HepG2 (cell line): Measurements from ENCODE around the gene ANAPC2. TPM values are rescaled to one million over a fixed set of nuclear protein-coding genes. Genes with fewer than 3 reads are reported as not detected.

ENCODE experiments used
- ATAC-seq: fragments of 200-7000 bp; cut with Tn5 transposase; 3 replicates; pipeline ENCODE4 v1.9.1; 2020; ENCODE audit warnings: mild to moderate bottlenecking, moderate library complexity
- BruUV-seq: library from RNA; stranded (reverse); fragments of 400-500 nt; replicated peaks from 2 replicates; lab custom pipeline; 2021; lab: Mats Ljungman, UMichigan
- CTCF ChIA-PET: fragments of 300-600 bp; formaldehyde crosslinking; extraction: SDS; loops from one replicate; lab custom pipeline; 2021; ENCODE audit warnings: low total read pairs, inconsistent platforms, low intra/inter-chr PET ratio; lab: Yijun Ruan, JAX
- POLR2A ChIA-PET: fragments of 350-600 bp; sonication (Branson Sonifier 250); formaldehyde crosslinking; loops from one replicate; lab custom pipeline; 2020; ENCODE audit warnings: antibody characterized with exemption, inconsistent platforms; lab: Yijun Ruan, JAX
- DNase-seq: peaks from one replicate; pipeline ENCODE4 v3.0.0-alpha.2; 2015; ENCODE audit warnings: low spot score
- FAIRE-seq: peaks from 3 replicates; lab custom pipeline; 2011; peaks lifted over from hg19 to GRCh38; lab: Jason Lieb, UNC
- H2AFZ ChIP-seq: one replicate; pipeline ENCODE4 v1.6.1; 2011; ENCODE audit warnings: low read length, inconsistent platforms
- H3K27ac ChIP-seq: fragments of 300-600 bp; 3 replicates; pipeline ENCODE4 v1.8.0; 2011; ENCODE audit warnings: mixed run types, mild to moderate bottlenecking, mixed read lengths, low read length, inconsistent platforms; ENCODE audit not compliant: insufficient read depth; ENCODE audit errors: extremely low read length
- H3K27me3 ChIP-seq, 2 experiments: fragments of 200-600 bp in 1 of 2; 2 replicates in 1 of 2; 3 replicates in 1 of 2; pipeline versions ENCODE4 v1.6.0 to v1.8.0; 2011; ENCODE audit warnings: low read length in 2 of 2, mild to moderate bottlenecking in 2 of 2, moderate library complexity in 2 of 2, inconsistent platforms in 1 of 2; ENCODE audit not compliant: insufficient read depth in 2 of 2, control insufficient read depth in 1 of 2
- H3K36me3 ChIP-seq, 2 experiments: fragments of 200-600 bp in 1 of 2; replicated peaks in 1 of 2; 2 replicates in 1 of 2; 3 replicates in 1 of 2; pipeline versions ENCODE4 v1.5.1 to v1.8.0; 2011; ENCODE audit warnings: low read length in 2 of 2, inconsistent platforms in 1 of 2; ENCODE audit not compliant: insufficient read depth in 2 of 2, control insufficient read depth in 1 of 2
- H3K4me1 ChIP-seq: 2 replicates; pipeline ENCODE4 v1.5.1; 2012; ENCODE audit warnings: low read length, inconsistent platforms; ENCODE audit not compliant: insufficient read depth
- H3K4me2 ChIP-seq: 2 replicates; pipeline ENCODE4 v1.6.0; 2011; ENCODE audit warnings: low read depth, low read length, inconsistent platforms
- H3K4me3 ChIP-seq, 3 experiments: fragments of 200-600 bp in 1 of 3; sonication (generic), shearing (Covaris generic) in 1 of 3; replicated peaks in 1 of 3; 2 replicates each; pipeline ENCODE4 v1.5.1; 2011 to 2016; ENCODE audit warnings: low read length in 3 of 3, inconsistent platforms in 2 of 3, low read depth in 2 of 3, mild to moderate bottlenecking in 2 of 3, control low read depth in 1 of 3, mixed read lengths in 1 of 3; ENCODE audit not compliant: insufficient read depth in 1 of 3
- H3K79me2 ChIP-seq: one replicate; pipeline ENCODE4 v1.6.1; 2011; ENCODE audit warnings: low read length, inconsistent platforms; ENCODE audit not compliant: insufficient read depth
- H3K9ac ChIP-seq: 2 replicates; pipeline ENCODE4 v1.6.0; 2011; ENCODE audit warnings: mild to moderate bottlenecking, low read depth, low read length, inconsistent platforms; ENCODE audit not compliant: insufficient read depth
- H3K9me3 ChIP-seq: 2 replicates; pipeline ENCODE4 v1.5.1; 2012; ENCODE audit warnings: mild to moderate bottlenecking, low read length
- H4K20me1 ChIP-seq: 2 replicates; pipeline ENCODE4 v1.6.0; 2011; ENCODE audit warnings: inconsistent platforms, mild to moderate bottlenecking, low read length, moderate library complexity; ENCODE audit not compliant: insufficient read depth
- CBX5 ChIP-seq: sonication (generic); formaldehyde crosslinking; IDR thresholded peaks from 2 replicates; pipeline ENCODE4 v1.4.0; 2020; ENCODE audit warnings: missing genetic modification reagents, borderline replicate concordance
- POLR2A ChIP-seq, 2 experiments: IDR thresholded peaks; 2 replicates each; pipeline ENCODE4 v1.6.1; 2011; ENCODE audit warnings: low read depth in 2 of 2, low read length in 2 of 2, mild to moderate bottlenecking in 1 of 2, moderate library complexity in 1 of 2; ENCODE audit not compliant: insufficient read depth in 1 of 2
- ZSCAN9 ChIP-seq: IDR thresholded peaks from 2 replicates; pipeline ENCODE4 v1.6.1; 2016; ENCODE audit warnings: borderline replicate concordance
- WGBS: methylation state at CpG from one replicate; pipeline ENCODE4 v1.1.6; 2017; ENCODE audit warnings: low lambda C conversion rate; 5-methylcytosine and 5-hydroxymethylcytosine counted together
- in situ Hi-C: cut with HindIII; loops from 2 replicates; pipeline ENCODE4 v1.10.0; 2017; ENCODE audit warnings: low pct_unique_long_range_greater_than_20kb; ENCODE audit not compliant: extremely low pct_ligation_motif_present
- intact Hi-C: fragments of 100-400 bp; cut with micrococcal nuclease; formaldehyde crosslinking; loops from one replicate; pipeline ENCODE4 v1.10.0; 2022; ENCODE audit not compliant: unreplicated experiment
- polyA plus RNA-seq, 8 experiments: library from polyadenylated mRNA; depleted of rRNA in 3 of 8; stranded (reverse) in 7 of 8; unstranded in 1 of 8; fragments of >200 nt; fragmentation: Illumina TruSeq in 4 of 8; extraction: Trizol in 4 of 8; gene quantifications; 2 replicates each; pipeline versions ENCODE4 v1.2.1 to v1.2.3, GENCODE V29; 2011 to 2016; ENCODE audit warnings: low read depth in 4 of 8, missing spikeins in 1 of 8, mixed read lengths in 1 of 8; ENCODE audit not compliant: insufficient read depth in 1 of 8
- total RNA-seq, 5 experiments: library from RNA; depleted of rRNA; stranded (reverse); fragments of >200 nt; fragmentation: Illumina TruSeq; extraction: Trizol; gene quantifications; 2 replicates each; pipeline ENCODE4 v1.2.3, GENCODE V29; 2016; ENCODE audit warnings: low read depth in 1 of 5
- TF ChIP-seq, protein P1 (sequence below): sonication (generic); formaldehyde crosslinking; IDR thresholded peaks from 2 replicates; pipeline ENCODE4 v1.8.0; 2022; ENCODE audit warnings: mild to moderate bottlenecking, missing genetic modification reagents, moderate library complexity
- TF ChIP-seq, protein P2 (sequence below), 2 experiments: fragments of 450-650 bp in 1 of 2; sonication (generic) in 1 of 2; formaldehyde crosslinking in 1 of 2; IDR thresholded peaks; 2 replicates each; pipeline versions ENCODE4 v1.6.1 to v1.8.0; 2016 to 2022; ENCODE audit warnings: antibody characterized with exemption in 1 of 2, mild to moderate bottlenecking in 1 of 2, missing genetic modification reagents in 1 of 2
- TF ChIP-seq, protein P3 (sequence below): sonication (generic); formaldehyde crosslinking; IDR thresholded peaks from 2 replicates; pipeline ENCODE4 v1.4.0; 2020; ENCODE audit warnings: missing genetic modification reagents, low read depth, mild to moderate bottlenecking, borderline replicate concordance

ANAPC2 gene
- total and polyA plus RNA-seq, 2 of the 13 experiments (the other 11 are each of a cell fraction or from before 2014, with no cell fraction given), result 12.3 to 15.4 TPM

DNA sequence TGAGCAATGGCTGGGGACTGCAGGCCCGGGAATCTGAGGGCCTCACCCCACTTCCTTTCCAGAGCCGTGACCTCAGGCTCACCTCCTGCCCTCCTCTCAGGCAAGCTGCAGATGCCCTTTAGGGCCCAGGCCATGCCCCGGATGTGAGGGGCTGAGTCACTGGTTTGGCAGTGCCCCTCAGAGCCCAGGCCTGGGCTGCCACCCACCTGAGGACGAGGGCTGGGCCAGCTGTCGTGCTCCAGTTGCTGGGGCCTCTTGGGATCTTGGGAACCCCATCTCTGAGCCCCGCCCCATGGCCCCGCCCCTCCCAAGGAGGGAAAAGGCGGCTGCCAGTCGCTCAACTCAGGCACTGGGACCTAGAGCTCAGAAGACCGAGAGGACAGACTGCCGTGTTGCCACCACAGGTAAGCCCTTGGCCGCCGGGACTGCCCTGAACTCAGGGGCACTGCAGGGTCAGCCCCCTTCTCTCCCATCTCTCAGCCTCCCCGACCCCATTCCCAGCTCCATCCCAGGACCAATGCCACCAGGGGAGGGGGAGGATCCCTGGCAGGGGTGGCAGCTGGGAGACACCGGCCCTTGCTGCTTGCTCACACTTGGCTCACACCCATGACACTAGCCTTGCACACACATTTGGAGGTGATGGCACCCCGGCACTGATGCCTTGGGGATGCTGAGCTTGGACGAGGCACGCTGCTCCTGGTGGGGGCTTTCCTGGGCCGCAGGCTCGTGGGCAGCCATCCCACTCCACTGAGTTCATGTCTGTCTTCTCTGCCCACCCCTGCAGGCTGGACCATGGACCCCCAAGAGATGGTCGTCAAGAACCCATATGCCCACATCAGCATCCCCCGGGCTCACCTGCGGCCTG, 36.7 kb upstream of the ANAPC2 start, which contains the start of gene CYSRT1 (continued):
- TF ChIP-seq ZSCAN9 (CRISPR knock-in tag), result no peak
- TF ChIP-seq, protein P1, sequence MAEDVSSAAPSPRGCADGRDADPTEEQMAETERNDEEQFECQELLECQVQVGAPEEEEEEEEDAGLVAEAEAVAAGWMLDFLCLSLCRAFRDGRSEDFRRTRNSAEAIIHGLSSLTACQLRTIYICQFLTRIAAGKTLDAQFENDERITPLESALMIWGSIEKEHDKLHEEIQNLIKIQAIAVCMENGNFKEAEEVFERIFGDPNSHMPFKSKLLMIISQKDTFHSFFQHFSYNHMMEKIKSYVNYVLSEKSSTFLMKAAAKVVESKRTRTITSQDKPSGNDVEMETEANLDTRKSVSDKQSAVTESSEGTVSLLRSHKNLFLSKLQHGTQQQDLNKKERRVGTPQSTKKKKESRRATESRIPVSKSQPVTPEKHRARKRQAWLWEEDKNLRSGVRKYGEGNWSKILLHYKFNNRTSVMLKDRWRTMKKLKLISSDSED (CRISPR knock-in tag), result no peak
- peak in 1 of 2 experiments; percentile 26; a peak in 1 of 4 replicates for TF ChIP-seq POLR2A (IDR thresholded peaks at IDR 0.05; ENCODE audit: insufficient read depth in 1 of 2, low read depth in 2 of 2, low read length in 2 of 2)

DNA sequence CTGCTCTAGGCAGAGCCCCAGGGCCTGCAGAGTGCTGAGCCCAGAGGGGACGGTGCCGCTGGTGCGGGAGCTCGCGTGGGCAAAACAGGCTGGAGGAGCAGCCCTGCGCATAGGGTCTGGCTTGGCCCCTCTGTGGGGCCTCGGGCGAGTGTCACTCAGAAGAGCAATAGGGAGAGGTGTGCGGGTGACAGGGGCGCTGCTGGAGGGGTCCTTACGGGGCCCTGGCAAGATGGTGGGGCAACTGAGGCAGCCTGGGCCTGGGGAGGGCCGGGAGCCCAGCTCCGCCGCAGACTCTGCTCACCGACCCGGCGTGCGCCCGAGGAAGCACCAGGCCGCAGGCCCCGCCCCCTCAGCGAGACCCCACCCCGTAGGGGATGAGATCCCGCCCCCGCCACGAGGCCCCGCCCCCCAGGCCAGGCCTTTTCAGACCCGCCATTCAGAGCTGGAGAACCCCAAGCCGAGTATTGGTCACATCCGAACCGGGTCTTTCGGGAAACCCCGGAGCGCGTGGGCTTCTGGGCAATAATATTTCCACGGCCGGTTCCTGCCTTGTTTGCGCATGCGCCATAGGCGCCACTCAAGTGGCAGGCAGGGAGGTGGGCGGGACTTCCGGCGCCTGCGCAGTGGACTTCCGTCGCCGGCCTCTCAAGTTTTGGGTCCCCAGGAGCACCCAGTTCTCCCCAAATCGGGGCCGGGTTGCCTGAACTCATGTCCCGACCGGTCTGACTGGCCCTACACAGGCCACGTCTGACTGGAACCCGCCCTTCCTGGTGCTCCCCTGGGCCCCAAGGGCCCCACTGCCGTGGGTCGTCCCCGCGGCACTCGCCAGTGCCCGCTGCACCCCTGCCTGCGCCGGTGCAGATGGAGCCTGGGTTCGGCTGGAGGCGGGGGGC, 35.0 kb upstream of the ANAPC2 start:
- H3K36me3 ChIP-seq, result no peaks in the 10 kb centered on the region
- peak overlapping the region; percentile 76 for H3K27ac ChIP-seq
- ChIA-PET CTCF (no interaction called here), POLR2A (interaction anchor here (0.7 to 13.4 kb wide), 16 partner anchors 12 to 169 kb away, joined by 3 to 225 read pairs (median 12); partner anchors contain the start of genes ANAPC2, ENTPD2, MAN1B1 and NDOR1)
- WGBS, result 2% methylated on average over 18 of the region's 63 CpGs
- peaks cover 64% of the 10 kb centered on the region for H3K4me1 ChIP-seq
- peaks cover 4% of the 10 kb centered on the region; the same call in 1 of the 2 replicates for H4K20me1 ChIP-seq
- H3K4me2 ChIP-seq, result peak overlapping the region; percentile 100
- H2AFZ ChIP-seq, result no peak overlapping the region
- no peaks in the 10 kb centered on the region; a peak in 1 of 5 replicates for H3K27me3 ChIP-seq
- intact Hi-C loops (loop anchor here (2.0 kb wide), 2 partner anchors 13 to 23 kb away; partner anchors contain the start of gene TPRN), in situ Hi-C loops (no loop called here)
- BruUV-seq, result no TSS peak
- H3K79me2 ChIP-seq, result peaks cover 3% of the 10 kb centered on the region
- peak; percentile 91 for FAIRE-seq
- H3K9ac ChIP-seq, result peak overlapping the region; percentile 94
- H3K4me3 ChIP-seq, result peak overlapping the region; percentile 84 to 99 (median 92)
- H3K9me3 ChIP-seq, result no peaks in the 10 kb centered on the region
- ATAC-seq, result peak; percentile 44
- DNase-seq, result peak; percentile 98
- TF ChIP-seq CBX5, result peak; percentile 27; the same call in 1 of the 2 replicates
- TF ChIP-seq, protein P2, sequence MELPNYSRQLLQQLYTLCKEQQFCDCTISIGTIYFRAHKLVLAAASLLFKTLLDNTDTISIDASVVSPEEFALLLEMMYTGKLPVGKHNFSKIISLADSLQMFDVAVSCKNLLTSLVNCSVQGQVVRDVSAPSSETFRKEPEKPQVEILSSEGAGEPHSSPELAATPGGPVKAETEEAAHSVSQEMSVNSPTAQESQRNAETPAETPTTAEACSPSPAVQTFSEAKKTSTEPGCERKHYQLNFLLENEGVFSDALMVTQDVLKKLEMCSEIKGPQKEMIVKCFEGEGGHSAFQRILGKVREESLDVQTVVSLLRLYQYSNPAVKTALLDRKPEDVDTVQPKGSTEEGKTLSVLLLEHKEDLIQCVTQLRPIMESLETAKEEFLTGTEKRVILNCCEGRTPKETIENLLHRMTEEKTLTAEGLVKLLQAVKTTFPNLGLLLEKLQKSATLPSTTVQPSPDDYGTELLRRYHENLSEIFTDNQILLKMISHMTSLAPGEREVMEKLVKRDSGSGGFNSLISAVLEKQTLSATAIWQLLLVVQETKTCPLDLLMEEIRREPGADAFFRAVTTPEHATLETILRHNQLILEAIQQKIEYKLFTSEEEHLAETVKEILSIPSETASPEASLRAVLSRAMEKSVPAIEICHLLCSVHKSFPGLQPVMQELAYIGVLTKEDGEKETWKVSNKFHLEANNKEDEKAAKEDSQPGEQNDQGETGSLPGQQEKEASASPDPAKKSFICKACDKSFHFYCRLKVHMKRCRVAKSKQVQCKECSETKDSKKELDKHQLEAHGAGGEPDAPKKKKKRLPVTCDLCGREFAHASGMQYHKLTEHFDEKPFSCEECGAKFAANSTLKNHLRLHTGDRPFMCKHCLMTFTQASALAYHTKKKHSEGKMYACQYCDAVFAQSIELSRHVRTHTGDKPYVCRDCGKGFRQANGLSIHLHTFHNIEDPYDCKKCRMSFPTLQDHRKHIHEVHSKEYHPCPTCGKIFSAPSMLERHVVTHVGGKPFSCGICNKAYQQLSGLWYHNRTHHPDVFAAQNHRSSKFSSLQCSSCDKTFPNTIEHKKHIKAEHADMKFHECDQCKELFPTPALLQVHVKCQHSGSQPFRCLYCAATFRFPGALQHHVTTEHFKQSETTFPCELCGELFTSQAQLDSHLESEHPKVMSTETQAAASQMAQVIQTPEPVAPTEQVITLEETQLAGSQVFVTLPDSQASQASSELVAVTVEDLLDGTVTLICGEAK (IDR thresholded peaks at IDR 0.05), result peak; percentile 59
- TF ChIP-seq, protein P2 (CRISPR knock-in tag; IDR thresholded peaks at IDR 0.05), result no peak; the same call in 1 of the 2 replicates
- TF ChIP-seq, protein P3, sequence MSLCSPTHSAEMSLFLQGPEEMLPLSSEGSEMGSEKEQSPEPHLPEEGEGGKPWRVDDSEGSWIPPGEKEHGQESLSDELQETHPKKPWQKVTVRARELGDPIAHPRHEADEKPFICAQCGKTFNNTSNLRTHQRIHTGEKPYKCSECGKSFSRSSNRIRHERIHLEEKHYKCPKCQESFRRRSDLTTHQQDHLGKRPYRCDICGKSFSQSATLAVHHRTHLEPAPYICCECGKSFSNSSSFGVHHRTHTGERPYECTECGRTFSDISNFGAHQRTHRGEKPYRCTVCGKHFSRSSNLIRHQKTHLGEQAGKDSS (CRISPR knock-in tag), result peak; percentile 76; the same call in 1 of the 2 replicates
